ENCODE results near the gene CLEC1A.
"Not testable (repeated sequence)": the region's sequence is repeated elsewhere in the genome, so short reads cannot be mapped to it uniquely, and the experiment has no call there.

The CLEC1A gene

DNA sequence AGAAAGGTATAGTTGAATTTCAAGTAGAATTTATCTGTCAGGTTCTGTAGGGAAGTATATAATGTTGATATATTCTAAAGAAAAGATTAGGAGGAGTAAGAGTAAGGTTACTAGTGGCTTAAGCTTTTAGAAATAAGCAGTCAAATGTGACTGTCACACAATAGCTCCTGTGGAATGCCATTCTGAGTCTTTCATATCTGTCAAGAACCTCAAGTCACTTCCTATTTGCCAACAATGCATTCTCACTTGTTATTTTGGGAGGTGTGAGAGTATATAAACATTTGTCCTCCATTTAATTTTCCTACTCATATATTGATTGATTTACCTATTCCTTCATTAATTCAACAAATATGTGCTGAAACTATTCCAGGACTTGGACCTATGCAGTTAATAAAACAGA lies 56.6 kb downstream of the CLEC1A start:
- DNase-seq: no peak

DNA sequence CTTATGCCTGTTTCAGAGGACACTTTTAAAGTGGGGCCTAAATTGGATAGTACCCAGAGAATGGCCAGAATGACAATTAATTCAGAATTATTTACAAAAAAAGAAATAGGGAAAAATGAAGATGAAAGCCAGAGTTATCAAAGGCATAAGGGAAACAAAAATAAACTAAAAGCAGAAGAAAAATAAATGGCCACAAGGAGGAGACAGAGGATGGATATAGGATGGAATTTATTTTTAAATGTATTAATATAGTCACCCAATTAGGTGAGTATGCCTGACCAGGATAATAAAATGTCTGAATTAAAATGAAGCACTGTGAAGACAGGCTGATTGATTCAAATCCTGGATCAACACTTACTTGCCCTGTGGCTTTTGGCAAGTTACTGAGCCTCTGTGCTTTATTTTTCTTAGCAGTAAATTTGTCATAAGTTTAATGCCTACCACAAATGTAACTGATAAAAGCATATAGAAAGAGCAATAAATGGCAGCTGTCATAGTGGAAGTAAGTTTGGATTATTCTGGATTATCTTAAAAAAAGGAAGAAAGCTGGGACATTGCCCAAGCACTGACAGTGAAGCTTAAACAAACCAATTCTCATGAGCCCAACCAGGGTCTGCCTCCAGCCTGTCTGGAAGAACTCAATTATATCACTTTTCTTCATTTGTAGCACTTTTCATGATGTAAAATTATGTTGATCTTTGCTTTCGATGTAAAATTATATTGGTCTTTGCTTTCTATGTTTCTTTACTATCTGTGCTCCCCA lies 64.8 kb downstream of the CLEC1A start:
- DNase-seq: peak; percentile 2

DNA sequence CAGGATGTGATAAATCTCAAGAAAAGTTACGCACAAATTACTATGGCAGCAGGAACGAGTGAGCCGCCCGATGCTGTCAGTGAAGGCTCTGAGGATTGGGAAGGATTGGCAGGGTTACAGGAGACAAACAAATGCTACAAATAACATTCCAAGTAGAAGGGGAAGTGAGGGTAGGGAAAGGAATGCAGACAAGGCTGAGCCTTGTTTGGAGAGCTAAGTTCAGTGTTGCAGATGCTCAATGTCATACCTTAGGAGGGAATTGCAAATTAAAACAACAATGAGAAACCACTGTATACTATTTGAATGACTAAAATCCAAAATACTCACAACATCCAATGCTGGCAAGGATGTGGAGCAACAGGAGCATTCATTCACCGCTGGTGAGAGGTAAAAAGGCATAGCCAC lies 67.0 kb downstream of the CLEC1A start:
- DNase-seq: no peak

DNA sequence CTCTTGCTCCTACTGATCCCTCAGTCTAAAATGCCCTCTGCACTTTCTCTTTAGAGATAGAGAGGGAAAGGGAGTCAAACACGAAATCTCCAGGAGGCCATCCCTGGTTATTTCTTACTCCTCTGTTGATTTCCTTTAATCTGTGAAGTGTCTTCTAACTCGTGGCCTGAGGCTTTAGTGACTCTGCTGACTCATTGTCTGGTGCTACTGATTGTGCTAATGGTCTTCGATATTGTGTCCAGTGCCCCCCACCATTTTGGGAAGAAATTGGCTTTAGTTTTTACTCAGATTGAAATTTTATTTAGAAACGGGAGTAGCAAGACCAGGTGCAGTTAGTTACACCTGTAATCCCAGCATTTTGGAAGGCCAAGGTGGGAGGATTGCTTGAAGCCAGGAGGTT lies 67.5 kb downstream of the CLEC1A start:
- DNase-seq: no peak

DNA sequence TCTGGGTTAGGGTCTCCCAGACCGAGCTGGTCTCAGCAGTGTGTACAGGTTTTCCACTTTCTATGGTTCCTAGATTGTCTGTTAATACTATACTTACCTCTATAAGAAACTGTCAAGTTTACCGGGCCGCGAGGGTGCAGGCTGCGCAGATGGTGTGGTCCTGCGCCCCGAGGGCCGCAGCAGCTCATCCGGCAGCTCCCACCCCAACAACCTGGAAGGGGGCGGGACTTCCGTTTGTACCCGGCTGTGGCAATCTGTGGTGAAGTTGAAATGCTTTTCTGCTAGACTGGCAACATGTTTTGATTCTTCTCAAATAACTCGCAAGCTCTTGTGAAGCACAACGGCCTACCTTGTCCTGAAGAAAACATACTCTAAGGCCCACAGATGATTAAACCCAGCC lies 68.3 kb downstream of the CLEC1A start, which contains the start of gene CLEC9A:
CLEC9A (plus strand) TSS at position 237 of the 400 bp plus-strand sequence. CDS start 22,006 bp downstream, outside the sequence.
- no peak for DNase-seq

DNA sequence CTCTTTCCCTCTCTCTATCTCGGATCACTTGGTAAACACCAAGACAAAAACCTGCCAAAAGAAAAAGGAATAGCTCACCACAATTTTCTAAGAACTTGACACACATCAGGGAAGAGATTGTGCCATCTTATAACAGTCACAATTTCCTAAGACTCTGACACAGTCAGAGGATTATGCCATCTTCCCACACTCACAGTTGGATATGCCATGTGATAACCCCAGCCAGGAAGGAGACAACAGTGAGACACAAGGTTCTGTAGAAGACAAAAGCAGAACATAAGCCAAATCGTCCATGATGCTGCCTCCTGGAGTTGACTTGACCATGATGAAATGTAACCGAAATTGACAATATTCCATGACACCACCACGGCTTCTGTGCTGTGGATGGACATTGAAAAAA lies 71.1 kb downstream of the CLEC1A start:
- no peak for DNase-seq

DNA sequence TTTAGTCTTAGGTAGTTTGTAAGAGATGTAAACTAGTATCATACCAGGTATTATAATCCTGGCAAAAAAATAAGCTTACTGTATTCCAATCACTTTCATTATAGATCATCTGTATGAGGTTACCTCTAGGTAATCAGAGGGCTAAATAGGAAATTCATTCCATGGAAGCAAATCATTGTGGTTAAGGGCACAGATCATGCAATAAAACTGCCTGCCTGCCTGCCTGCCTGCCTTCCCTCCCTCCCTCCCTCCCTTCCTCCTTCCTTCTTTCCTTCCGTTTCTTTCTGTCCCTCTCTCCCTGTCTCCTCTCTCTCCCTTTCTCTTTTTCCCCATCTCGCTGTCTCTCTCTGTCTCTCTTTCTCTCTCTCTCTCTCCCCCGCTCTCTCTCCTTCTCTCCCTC lies 71.5 kb downstream of the CLEC1A start:
- no peak for DNase-seq

DNA sequence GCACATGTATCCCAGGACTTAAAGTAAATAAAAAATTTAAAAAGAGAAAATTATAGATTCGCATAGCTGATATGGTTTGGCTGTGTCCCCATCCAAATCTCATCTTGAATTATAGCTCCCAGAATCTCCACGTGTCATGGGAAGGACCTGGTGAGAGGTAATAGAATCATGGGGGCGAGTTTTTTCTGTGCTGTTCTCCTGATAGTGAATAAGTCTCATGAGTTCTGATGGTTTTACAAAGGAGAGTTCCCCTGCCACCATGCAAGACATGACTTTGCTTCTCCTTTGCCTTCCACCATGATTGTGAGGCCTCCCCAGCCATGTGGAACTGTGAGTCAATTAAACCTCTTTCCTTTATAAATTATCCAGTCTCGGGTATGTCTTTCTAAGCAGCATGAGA lies 72.1 kb downstream of the CLEC1A start:
- DNase-seq: not testable (repeated sequence)

DNA sequence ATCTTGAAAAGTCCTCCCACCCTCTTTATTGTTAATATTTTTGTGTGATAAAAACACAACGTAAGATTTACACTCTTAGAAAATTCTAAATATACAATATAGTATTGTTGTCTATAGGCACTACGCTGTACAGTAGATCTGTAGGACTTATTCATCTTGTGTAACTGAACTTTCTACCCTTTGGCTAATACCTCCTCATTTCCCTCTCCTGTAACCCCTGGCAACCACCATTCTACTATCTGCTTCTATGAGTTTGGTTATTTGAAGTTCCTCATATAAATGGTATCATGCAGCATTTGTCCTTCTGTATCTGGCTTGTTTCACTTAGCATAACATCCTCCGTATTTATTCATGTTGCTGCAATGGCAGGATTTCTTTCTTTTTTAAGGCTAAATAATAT lies 73.5 kb downstream of the CLEC1A start:
- no peak for DNase-seq

DNA sequence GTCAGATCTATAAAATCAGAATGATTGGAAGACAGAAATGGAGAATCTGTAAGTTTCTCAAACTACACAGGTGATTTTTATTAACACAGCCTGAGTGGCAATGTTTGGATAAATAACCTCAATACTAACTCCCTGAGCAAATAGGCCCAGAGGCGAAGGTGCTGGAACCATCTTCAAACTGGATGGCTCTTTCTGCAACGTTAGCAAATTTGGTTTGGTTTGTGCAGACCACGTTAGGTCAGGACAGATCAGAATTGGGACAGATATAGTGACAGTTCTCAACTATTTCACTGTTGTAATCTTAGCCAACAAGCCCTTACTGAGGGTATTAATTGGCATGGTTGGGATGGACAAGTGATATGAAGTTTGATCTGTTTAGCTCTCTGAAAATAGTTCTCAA lies 77.4 kb downstream of the CLEC1A start:
- DNase-seq: no peak

All from NCI-H526 treated with DMSO at 0.1 percent for 48 hours (cell line).